NCI-H345 treated with DMSO at 0.1 percent for 48 hours (cell line): Measurements from ENCODE around the gene GREM2.

Experiments used
- DNase-seq: peaks from one replicate; lab custom pipeline; 2025; ENCODE audit not compliant: unreplicated experiment; lab: John Stamatoyannopoulos, UW

GREM2 gene

GRCh38 chr1:240611619-240612480, at the start of gene GREM2:
GREM2 (minus strand) TSS chr1:240612155; CDS start chr1:240493475, 118,680 bp downstream.
- peak; percentile 53 for DNase-seq

GRCh38 chr1:240658312-240658960, 46.5 kb upstream of the GREM2 start:
- DNase-seq = no peak

- DNase-seq = no peak
These were observed 44.6 kb upstream of the GREM2 start for GRCh38 chr1:240656531-240656930.

GRCh38 chr1:240652961-240653409, 41.0 kb upstream of the GREM2 start:
- peak; percentile 17 for DNase-seq

GRCh38 chr1:240652549-240652948, 40.6 kb upstream of the GREM2 start:
- peak; percentile 17 for DNase-seq

- DNase-seq = no peak
These were observed 38.9 kb upstream of the GREM2 start for GRCh38 chr1:240650877-240651276.

- DNase-seq = no peak
These were observed 38.1 kb upstream of the GREM2 start for GRCh38 chr1:240649733-240650721.

GRCh38 chr1:240646571-240647240, 34.8 kb upstream of the GREM2 start:
- DNase-seq = no peak

GRCh38 chr1:240644732-240645131, 32.8 kb upstream of the GREM2 start:
- no peak for DNase-seq

- DNase-seq = no peak
These were observed 23.7 kb upstream of the GREM2 start for GRCh38 chr1:240635466-240636256.

GRCh38 chr1:240630409-240630808, 18.5 kb upstream of the GREM2 start:
- DNase-seq = no peak

- no peak for DNase-seq
These were observed 9.3 kb upstream of the GREM2 start for GRCh38 chr1:240621249-240621648.

- DNase-seq = no peak
These were observed 8.1 kb upstream of the GREM2 start for GRCh38 chr1:240619906-240620621.

- DNase-seq = no peak
These were observed 7.4 kb upstream of the GREM2 start for GRCh38 chr1:240619357-240619756.

- no peak for DNase-seq
These were observed 7.0 kb upstream of the GREM2 start for GRCh38 chr1:240618946-240619345.

- no peak for DNase-seq
These were observed 4.1 kb upstream of the GREM2 start for GRCh38 chr1:240616018-240616417.

GRCh38 chr1:240613356-240614142, 1.6 kb upstream of the GREM2 start:
- DNase-seq = no peak

GRCh38 chr1:240612811-240613210, 856 bp upstream of the GREM2 start:
- DNase-seq = no peak
